Measurements from ENCODE around the gene RANBP17.

The RANBP17 gene

DNA sequence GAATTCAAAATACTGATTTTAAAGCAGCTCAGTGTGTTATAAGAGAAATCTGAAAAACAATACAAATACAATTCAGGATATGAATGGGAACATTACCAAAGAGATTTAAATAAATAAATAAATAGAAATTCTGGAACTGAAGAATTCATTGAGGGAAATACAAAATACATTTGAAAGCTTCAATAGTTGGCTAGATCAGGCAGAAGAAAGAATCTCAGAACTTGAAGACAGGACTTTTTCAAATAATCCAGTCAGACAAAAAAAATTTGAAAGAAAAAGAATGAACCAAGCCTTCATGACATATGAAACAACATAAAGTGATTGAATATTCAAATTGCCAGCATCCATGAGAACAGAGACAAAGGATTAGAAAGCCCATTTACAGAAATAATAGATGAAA is 387.6 kb downstream of the RANBP17 start:
- peaks cover 6% of the 10 kb centered on the region for H3K9me3 ChIP-seq (ENCODE audit: control insufficient read depth, low read length)
- no peaks in the 10 kb centered on the region for H3K27me3 ChIP-seq (ENCODE audit: control insufficient read depth, insufficient read depth, low read length, poor library complexity, severe bottlenecking)
- H3K4me1 ChIP-seq (ENCODE audit: control insufficient read depth, insufficient read depth, low read length): no peaks in the 10 kb centered on the region
- no peak overlapping the region for H3K27ac ChIP-seq (ENCODE audit: insufficient read depth, low read depth, low read length, poor library complexity, severe bottlenecking)
- no peak overlapping the region for H3K4me3 ChIP-seq (ENCODE audit: insufficient read depth, low read depth, low read length)
- H3K36me3 ChIP-seq (ENCODE audit: control insufficient read depth, insufficient read depth, low read length): peaks cover 5% of the 10 kb centered on the region

DNA sequence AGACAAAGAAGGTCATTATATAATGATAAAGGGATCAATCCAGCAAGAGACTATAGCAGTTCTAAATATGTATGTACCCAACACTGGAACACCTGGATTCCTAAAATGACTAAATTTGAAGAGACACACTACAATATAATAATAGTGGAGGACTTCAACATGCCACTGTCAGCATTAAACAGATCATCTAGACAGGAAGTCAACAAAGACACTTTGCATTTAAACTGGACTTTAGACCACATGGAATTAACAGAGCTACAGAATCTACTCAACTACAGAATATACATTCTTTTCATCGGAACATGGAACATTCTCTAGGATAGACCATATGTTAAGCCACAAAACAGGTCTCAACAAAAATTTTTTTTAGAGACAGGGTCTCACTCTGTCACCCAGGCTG is 388.9 kb downstream of the RANBP17 start:
- H3K27me3 ChIP-seq (ENCODE audit: control insufficient read depth, insufficient read depth, low read length, poor library complexity, severe bottlenecking): no peaks in the 10 kb centered on the region
- peaks cover 5% of the 10 kb centered on the region for H3K36me3 ChIP-seq (ENCODE audit: control insufficient read depth, insufficient read depth, low read length)
- WGBS, 2 experiments: 88 to 91% methylated on average over 1 of the region's 1 CpG
- H3K27ac ChIP-seq (ENCODE audit: insufficient read depth, low read depth, low read length, poor library complexity, severe bottlenecking): no peak overlapping the region
- no peaks in the 10 kb centered on the region for H3K4me1 ChIP-seq (ENCODE audit: control insufficient read depth, insufficient read depth, low read length)
- peaks cover 6% of the 10 kb centered on the region for H3K9me3 ChIP-seq (ENCODE audit: control insufficient read depth, low read length)
- no peak overlapping the region for H3K4me3 ChIP-seq (ENCODE audit: insufficient read depth, low read depth, low read length)

DNA sequence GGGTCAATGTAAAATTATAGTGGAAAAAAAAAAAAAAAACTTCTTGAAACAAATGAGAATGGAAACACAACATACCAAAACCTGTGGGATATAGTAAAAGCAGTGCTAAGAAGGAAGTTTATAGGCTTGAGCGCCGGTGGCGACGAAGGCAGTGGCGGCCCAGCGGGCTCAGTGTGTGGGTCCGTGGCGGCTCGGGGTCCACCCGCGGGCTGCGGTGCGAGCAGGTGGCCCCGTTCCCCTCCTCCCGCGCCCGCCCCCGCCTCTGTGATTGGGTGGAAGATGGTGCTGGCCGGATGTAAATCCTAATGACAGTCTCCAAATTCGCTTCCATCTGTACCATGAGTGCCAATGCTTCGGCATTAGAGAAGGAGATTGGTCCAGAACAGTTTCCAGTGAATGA is 389.7 kb downstream of the RANBP17 start:
- H3K4me1 ChIP-seq (ENCODE audit: control insufficient read depth, insufficient read depth, low read length): no peaks in the 10 kb centered on the region
- WGBS, 2 experiments: 96 to 97% methylated on average over 21 of the region's 21 CpGs
- H3K36me3 ChIP-seq (ENCODE audit: control insufficient read depth, insufficient read depth, low read length): peaks cover 5% of the 10 kb centered on the region
- no peaks in the 10 kb centered on the region for H3K27me3 ChIP-seq (ENCODE audit: control insufficient read depth, insufficient read depth, low read length, poor library complexity, severe bottlenecking)
- no peak overlapping the region for H3K4me3 ChIP-seq (ENCODE audit: insufficient read depth, low read depth, low read length)
- H3K9me3 ChIP-seq (ENCODE audit: control insufficient read depth, low read length): peaks cover 6% of the 10 kb centered on the region
- H3K27ac ChIP-seq (ENCODE audit: insufficient read depth, low read depth, low read length, poor library complexity, severe bottlenecking): no peak overlapping the region

DNA sequence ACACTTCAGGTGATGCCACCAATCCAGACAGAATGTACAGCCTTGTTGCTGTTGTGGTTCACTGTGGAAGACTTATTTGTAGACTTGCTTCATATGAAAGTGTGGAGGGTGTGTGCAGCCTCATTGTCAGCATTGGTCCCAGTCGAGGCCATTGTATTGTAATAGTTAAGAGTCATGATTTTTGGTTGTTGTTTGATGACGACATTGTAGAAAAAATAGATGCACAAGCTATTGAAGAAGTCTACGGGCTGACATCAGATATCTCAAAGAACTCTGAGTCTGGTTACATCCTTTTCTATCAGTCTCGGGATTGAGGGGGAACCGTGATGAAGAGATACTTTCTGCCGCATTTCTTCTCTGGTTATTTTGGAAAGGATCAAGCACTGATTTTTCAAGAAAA is 390.9 kb downstream of the RANBP17 start:
- Histone ChIP-seq H3K4me1 (ENCODE audit: control insufficient read depth, insufficient read depth, low read length) (no peaks in the 10 kb centered on the region), H3K27ac (ENCODE audit: insufficient read depth, low read depth, low read length, poor library complexity, severe bottlenecking) (no peak overlapping the region), H3K4me3 (ENCODE audit: insufficient read depth, low read depth, low read length) (no peak overlapping the region), H3K36me3 (ENCODE audit: control insufficient read depth, insufficient read depth, low read length) (peaks cover 5% of the 10 kb centered on the region), H3K9me3 (ENCODE audit: control insufficient read depth, low read length) (peaks cover 6% of the 10 kb centered on the region), H3K27me3 (ENCODE audit: control insufficient read depth, insufficient read depth, low read length, poor library complexity, severe bottlenecking) (no peaks in the 10 kb centered on the region)
- 95 to 96% methylated on average over 6 of the region's 6 CpGs for WGBS, 2 experiments

DNA sequence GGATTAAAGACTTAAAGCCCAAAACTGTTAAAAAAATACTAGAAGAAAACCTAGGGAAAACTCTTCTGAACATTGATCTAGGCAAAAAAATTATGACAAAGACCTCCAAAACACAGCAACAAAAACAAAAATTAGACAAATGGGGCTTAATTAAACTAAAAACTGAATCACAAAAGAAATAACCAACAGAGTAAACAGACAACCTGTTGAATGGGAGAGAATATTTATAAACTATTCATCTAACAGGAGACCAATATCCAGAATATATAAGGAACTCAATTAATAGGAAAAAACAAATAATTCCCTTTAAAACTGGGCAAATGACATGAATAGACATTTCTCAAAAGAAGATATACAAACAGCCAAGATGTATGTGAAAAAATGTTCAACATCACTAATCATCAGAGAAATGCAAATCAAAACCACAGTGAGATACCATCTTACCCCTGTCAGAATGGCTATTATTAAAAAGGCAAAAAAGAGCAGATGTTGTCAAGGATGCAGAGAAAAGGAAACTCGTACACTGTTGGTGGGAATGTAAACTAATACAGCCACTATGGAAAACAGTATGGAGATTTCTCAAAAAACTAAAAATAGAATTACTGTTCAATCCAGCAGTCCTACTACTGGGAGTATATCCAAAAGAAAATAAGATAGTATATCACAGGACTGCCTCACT is 397.1 kb downstream of the RANBP17 start:
- no peaks in the 10 kb centered on the region for H3K4me1 ChIP-seq (ENCODE audit: control insufficient read depth, insufficient read depth, low read length)
- no peaks in the 10 kb centered on the region for H3K36me3 ChIP-seq (ENCODE audit: control insufficient read depth, insufficient read depth, low read length)
- no peak overlapping the region for H3K4me3 ChIP-seq (ENCODE audit: insufficient read depth, low read depth, low read length)
- H3K9me3 ChIP-seq (ENCODE audit: control insufficient read depth, low read length): no peaks in the 10 kb centered on the region
- 83 to 100% methylated on average over 1 of the region's 1 CpG for WGBS, 2 experiments
- H3K27me3 ChIP-seq (ENCODE audit: control insufficient read depth, insufficient read depth, low read length, poor library complexity, severe bottlenecking): no peaks in the 10 kb centered on the region
- H3K27ac ChIP-seq (ENCODE audit: insufficient read depth, low read depth, low read length, poor library complexity, severe bottlenecking): no peak overlapping the region

DNA sequence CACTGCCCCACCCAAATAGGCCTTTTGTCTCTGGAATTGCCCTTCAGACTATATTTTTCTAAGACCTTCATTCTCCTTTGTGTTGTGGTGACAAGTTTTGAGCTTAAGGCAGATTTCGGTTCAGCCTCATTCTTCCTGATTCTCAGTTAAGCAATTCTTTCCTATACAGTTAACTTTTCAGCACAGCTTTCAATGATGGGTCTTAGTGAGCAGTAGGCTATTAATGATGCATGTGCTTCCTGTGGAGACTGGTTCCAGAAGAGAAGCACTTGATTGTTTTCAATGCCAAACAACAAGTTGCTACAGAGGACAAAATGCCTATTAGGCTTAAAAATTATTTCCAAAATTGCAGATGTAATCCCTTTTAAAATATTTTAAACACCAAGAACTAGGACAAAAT is 399.5 kb downstream of the RANBP17 start:
- no peaks in the 10 kb centered on the region for H3K4me1 ChIP-seq (ENCODE audit: control insufficient read depth, insufficient read depth, low read length)
- H3K27ac ChIP-seq (ENCODE audit: insufficient read depth, low read depth, low read length, poor library complexity, severe bottlenecking): no peak overlapping the region
- H3K4me3 ChIP-seq (ENCODE audit: insufficient read depth, low read depth, low read length): no peak overlapping the region
- WGBS, 2 experiments: 86% methylated on average over 1 of the region's 1 CpG; no CpG with 5 or more reads in 1 of the 2 experiments
- no peaks in the 10 kb centered on the region for H3K9me3 ChIP-seq (ENCODE audit: control insufficient read depth, low read length)
- no peaks in the 10 kb centered on the region for H3K36me3 ChIP-seq (ENCODE audit: control insufficient read depth, insufficient read depth, low read length)
- H3K27me3 ChIP-seq (ENCODE audit: control insufficient read depth, insufficient read depth, low read length, poor library complexity, severe bottlenecking): no peaks in the 10 kb centered on the region

DNA sequence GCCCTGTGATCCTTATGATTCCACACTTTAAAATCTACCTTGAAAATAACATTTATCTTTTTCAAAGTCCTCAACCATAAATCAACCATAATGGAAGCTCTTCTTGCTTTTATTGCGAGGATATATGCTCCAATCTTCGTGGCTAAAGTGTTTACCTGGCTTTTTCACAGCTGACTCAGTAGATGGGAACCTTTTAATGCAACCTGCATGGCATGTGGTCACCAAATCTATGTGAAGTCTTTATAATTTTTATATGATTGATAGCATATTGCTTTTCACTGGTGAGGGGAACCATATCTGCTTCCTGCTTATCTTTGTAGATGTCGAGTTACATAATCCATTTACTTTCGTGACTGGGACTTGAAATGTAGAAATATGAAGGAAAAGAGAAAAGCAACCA is 400.1 kb downstream of the RANBP17 start:
- no peaks in the 10 kb centered on the region for H3K4me1 ChIP-seq (ENCODE audit: control insufficient read depth, insufficient read depth, low read length)
- H3K27me3 ChIP-seq (ENCODE audit: control insufficient read depth, insufficient read depth, low read length, poor library complexity, severe bottlenecking): no peaks in the 10 kb centered on the region
- no peaks in the 10 kb centered on the region for H3K9me3 ChIP-seq (ENCODE audit: control insufficient read depth, low read length)
- no peaks in the 10 kb centered on the region for H3K36me3 ChIP-seq (ENCODE audit: control insufficient read depth, insufficient read depth, low read length)
- no peak overlapping the region for H3K27ac ChIP-seq (ENCODE audit: insufficient read depth, low read depth, low read length, poor library complexity, severe bottlenecking)
- H3K4me3 ChIP-seq (ENCODE audit: insufficient read depth, low read depth, low read length): no peak overlapping the region
- 96 to 99% methylated on average over 3 to 4 of the region's 4 CpGs for WGBS, 2 experiments

DNA sequence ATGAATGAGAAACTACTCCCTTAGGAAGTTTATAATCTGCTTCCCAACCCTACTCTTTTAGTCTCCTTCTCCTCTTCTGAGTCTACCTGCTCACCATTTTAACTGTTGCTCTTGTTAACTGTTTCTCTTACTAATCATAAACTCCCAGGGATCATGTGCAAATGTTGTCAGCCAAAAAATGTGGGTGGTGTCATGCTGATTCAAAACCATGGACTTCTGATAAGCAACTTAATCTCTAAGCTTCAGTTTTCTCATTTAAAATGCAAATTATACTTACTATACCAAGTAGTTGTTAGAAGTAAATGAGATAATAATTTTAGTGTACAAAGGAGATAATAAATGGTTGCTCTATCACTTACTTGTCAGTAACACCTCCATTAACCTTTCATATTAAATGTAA is 401.4 kb downstream of the RANBP17 start:
- H3K27ac ChIP-seq (ENCODE audit: insufficient read depth, low read depth, low read length, poor library complexity, severe bottlenecking): no peak overlapping the region
- H3K9me3 ChIP-seq (ENCODE audit: control insufficient read depth, low read length): no peaks in the 10 kb centered on the region
- H3K4me1 ChIP-seq (ENCODE audit: control insufficient read depth, insufficient read depth, low read length): no peaks in the 10 kb centered on the region
- no peaks in the 10 kb centered on the region for H3K27me3 ChIP-seq (ENCODE audit: control insufficient read depth, insufficient read depth, low read length, poor library complexity, severe bottlenecking)
- H3K36me3 ChIP-seq (ENCODE audit: control insufficient read depth, insufficient read depth, low read length): no peaks in the 10 kb centered on the region
- no peak overlapping the region for H3K4me3 ChIP-seq (ENCODE audit: insufficient read depth, low read depth, low read length)

DNA sequence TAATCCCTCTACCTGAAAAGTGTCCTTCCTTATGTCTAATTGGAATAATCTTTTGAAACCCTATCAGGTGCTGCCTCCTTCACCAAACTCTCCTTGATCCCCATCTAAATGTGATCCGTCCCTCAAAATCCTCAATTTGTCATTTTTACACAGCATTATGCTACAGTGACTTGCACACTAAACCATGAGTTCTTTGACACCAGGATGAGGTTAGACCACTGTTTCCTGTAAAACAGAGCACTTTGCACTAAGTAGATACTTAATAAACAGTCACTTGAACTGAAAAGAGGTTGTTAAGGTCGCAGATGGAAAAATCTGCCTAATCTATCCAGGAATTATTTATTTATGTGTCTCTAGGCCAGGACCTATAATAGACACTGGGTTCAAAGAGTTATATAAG is 403.0 kb downstream of the RANBP17 start:
- WGBS, 2 experiments: 88 to 90% methylated on average over 2 of the region's 2 CpGs
- H3K9me3 ChIP-seq (ENCODE audit: control insufficient read depth, low read length): no peaks in the 10 kb centered on the region
- H3K36me3 ChIP-seq (ENCODE audit: control insufficient read depth, insufficient read depth, low read length): no peaks in the 10 kb centered on the region
- no peaks in the 10 kb centered on the region for H3K4me1 ChIP-seq (ENCODE audit: control insufficient read depth, insufficient read depth, low read length)
- H3K27me3 ChIP-seq (ENCODE audit: control insufficient read depth, insufficient read depth, low read length, poor library complexity, severe bottlenecking): no peaks in the 10 kb centered on the region
- H3K27ac ChIP-seq (ENCODE audit: insufficient read depth, low read depth, low read length, poor library complexity, severe bottlenecking): no peak overlapping the region
- H3K4me3 ChIP-seq (ENCODE audit: insufficient read depth, low read depth, low read length): no peak overlapping the region

DNA sequence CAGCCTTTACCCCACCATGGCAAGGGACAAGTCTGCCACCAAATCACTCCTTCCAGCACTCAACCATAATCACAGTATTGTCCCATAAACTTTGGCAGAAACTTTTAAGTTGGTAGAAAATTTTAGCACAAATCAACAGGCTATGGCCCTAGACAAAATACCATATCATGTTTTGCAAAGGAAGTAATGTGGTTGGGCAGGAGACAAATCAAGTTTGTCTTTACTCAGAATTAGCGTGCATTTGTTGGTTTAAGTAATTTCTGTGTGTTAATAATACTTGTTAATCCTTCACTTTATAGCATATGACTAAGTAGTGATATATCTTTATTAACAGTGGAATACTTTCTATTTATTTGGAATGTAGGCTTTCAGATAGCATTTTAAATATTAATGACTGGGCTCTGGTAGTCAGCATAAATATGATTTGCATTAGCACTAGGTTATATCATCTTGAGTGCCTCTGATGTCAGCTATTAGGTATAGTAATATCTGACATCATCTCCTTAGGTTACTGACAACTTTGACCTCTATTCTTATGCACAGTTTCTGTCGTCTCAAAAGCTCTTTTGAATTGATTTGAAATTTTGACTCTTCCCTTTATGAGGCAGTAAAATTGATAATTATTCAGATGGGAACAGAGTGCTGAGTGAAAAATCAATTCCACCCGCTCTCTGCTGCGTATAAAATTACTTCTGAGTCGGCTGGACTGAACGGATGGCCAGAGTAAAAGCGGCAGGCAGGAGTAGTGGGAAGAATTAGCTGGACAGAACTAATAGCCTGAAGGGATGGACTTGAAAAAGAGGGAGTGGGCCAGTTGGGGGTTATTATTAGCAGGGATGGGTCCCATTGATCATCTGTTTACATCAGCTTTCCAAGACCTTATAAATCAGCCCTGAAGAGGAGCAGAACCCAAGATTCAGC is 407.1 kb downstream of the RANBP17 start:
- Histone ChIP-seq H3K27ac (ENCODE audit: insufficient read depth, low read depth, low read length, poor library complexity, severe bottlenecking) (no peak overlapping the region), H3K9me3 (ENCODE audit: control insufficient read depth, low read length) (no peaks in the 10 kb centered on the region), H3K27me3 (ENCODE audit: control insufficient read depth, insufficient read depth, low read length, poor library complexity, severe bottlenecking) (no peaks in the 10 kb centered on the region), H3K4me3 (ENCODE audit: insufficient read depth, low read depth, low read length) (no peak overlapping the region), H3K4me1 (ENCODE audit: control insufficient read depth, insufficient read depth, low read length) (no peaks in the 10 kb centered on the region), H3K36me3 (ENCODE audit: control insufficient read depth, insufficient read depth, low read length) (no peaks in the 10 kb centered on the region)
- WGBS, 2 experiments: 90 to 93% methylated on average over 6 to 7 of the region's 7 CpGs
